HG02642 (cell line): Measurements from ENCODE around the gene HTR4.
"Not testable (repeated sequence)": the region's sequence is repeated elsewhere in the genome, so short reads cannot be mapped to it uniquely, and the experiment has no call there.

ENCODE experiments used
- ATAC-seq: cut with Tn5 transposase; IDR thresholded peaks from one replicate; pipeline ENCODE4 v1.9.1; 2021; ENCODE audit warnings: mild to moderate bottlenecking; ENCODE audit not compliant: unreplicated experiment, poor library complexity

The HTR4 gene

GRCh38 chr5:148542812-148543211, 111.5 kb downstream of the HTR4 start:
- ATAC-seq = no peak

GRCh38 chr5:148541054-148541835, 113.1 kb downstream of the HTR4 start:
- ATAC-seq = no peak

- ATAC-seq = no peak
Measured at GRCh38 chr5:148540647-148541046, 113.7 kb downstream of the HTR4 start.

- ATAC-seq = no peak
Measured at GRCh38 chr5:148539851-148540250, 114.5 kb downstream of the HTR4 start.

GRCh38 chr5:148535190-148535589, 119.1 kb downstream of the HTR4 start:
- ATAC-seq = no peak

GRCh38 chr5:148532969-148533670, 121.2 kb downstream of the HTR4 start:
- ATAC-seq = no peak

- not testable (repeated sequence) for ATAC-seq
Measured at GRCh38 chr5:148529450-148529849, 124.9 kb downstream of the HTR4 start.

- ATAC-seq = no peak
Measured at GRCh38 chr5:148524721-148525120, 129.6 kb downstream of the HTR4 start.

GRCh38 chr5:148523139-148523538, 131.2 kb downstream of the HTR4 start:
- no peak for ATAC-seq

- no peak for ATAC-seq
Measured at GRCh38 chr5:148515460-148515859, 138.9 kb downstream of the HTR4 start.

GRCh38 chr5:148514344-148514743, 140.0 kb downstream of the HTR4 start:
- ATAC-seq = no peak

GRCh38 chr5:148512498-148512897, 141.8 kb downstream of the HTR4 start:
- no peak for ATAC-seq

- peak; percentile 87 for ATAC-seq
Measured at GRCh38 chr5:148511810-148512347, 142.4 kb downstream of the HTR4 start.

- ATAC-seq = no peak
Measured at GRCh38 chr5:148509893-148510292, 144.4 kb downstream of the HTR4 start.

- ATAC-seq = no peak
Measured at GRCh38 chr5:148507648-148508047, 146.7 kb downstream of the HTR4 start.

- ATAC-seq = no peak
Measured at GRCh38 chr5:148499452-148499851, 154.9 kb downstream of the HTR4 start.

- ATAC-seq = no peak
Measured at GRCh38 chr5:148497757-148498156, 156.6 kb downstream of the HTR4 start.

GRCh38 chr5:148492351-148492750, 162.0 kb downstream of the HTR4 start:
- no peak for ATAC-seq

GRCh38 chr5:148491793-148492184, 162.5 kb downstream of the HTR4 start:
- no peak for ATAC-seq

GRCh38 chr5:148491015-148491792, 163.1 kb downstream of the HTR4 start:
- no peak for ATAC-seq

- ATAC-seq = no peak
Measured at GRCh38 chr5:148488757-148489156, 165.6 kb downstream of the HTR4 start.
